PFSK-1 (cell line): ENCODE data around the gene P2RX2.

Source experiments
- FOXP2 ChIP-seq: optimal IDR thresholded peaks from 2 replicates; pipeline ENCODE3; 2011; ENCODE audit warnings: borderline replicate concordance, control low read depth, inconsistent platforms; ENCODE audit not compliant: insufficient read depth; ENCODE audit errors: extremely low read length, extremely low read depth
- POLR2AphosphoS5 ChIP-seq: IDR thresholded peaks from 2 replicates; pipeline ENCODE4 v1.6.1; 2012; ENCODE audit warnings: low read depth, mild to moderate bottlenecking, control low read depth, low read length, moderate library complexity
- SIN3A ChIP-seq: IDR thresholded peaks from 2 replicates; pipeline ENCODE4 v1.6.1; 2012; ENCODE audit warnings: mild to moderate bottlenecking, low read length, moderate library complexity, borderline replicate concordance; ENCODE audit not compliant: insufficient read depth
- TAF1 ChIP-seq: IDR thresholded peaks from 2 replicates; pipeline ENCODE4 v1.6.1; 2012; ENCODE audit warnings: low read length, control low read depth, borderline replicate concordance; ENCODE audit not compliant: insufficient read depth
- TF ChIP-seq, protein P1 (sequence below), 2 experiments: IDR thresholded peaks; 2 replicates each; pipeline versions ENCODE4 v1.6.1 to v1.8.0; 2011 to 2012; ENCODE audit warnings: low read depth in 2 of 2, low read length in 2 of 2, control low read depth in 1 of 2, inconsistent platforms in 1 of 2, mild to moderate bottlenecking in 1 of 2, moderate library complexity in 1 of 2; ENCODE audit not compliant: insufficient read depth in 1 of 2

DNA sequence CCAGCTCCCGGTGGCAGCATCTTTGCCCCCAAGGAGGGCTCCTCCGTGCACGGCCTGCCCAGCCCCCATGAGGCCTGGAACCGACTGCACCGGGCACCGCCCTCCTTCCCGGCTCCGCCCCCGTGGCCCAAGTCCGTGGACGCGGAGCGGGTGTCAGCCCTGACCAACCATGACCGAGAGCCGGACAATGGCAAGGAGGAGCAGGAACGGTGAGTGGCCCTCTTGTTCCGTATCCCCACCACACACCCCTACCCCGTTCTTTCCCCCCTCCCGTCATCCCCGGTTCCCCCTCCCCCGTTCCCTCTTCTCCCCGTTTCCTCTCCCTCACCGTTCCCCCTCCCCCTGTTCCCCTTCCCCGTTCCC, 36.5 kb upstream of the P2RX2 start:
- TF ChIP-seq, protein P1, sequence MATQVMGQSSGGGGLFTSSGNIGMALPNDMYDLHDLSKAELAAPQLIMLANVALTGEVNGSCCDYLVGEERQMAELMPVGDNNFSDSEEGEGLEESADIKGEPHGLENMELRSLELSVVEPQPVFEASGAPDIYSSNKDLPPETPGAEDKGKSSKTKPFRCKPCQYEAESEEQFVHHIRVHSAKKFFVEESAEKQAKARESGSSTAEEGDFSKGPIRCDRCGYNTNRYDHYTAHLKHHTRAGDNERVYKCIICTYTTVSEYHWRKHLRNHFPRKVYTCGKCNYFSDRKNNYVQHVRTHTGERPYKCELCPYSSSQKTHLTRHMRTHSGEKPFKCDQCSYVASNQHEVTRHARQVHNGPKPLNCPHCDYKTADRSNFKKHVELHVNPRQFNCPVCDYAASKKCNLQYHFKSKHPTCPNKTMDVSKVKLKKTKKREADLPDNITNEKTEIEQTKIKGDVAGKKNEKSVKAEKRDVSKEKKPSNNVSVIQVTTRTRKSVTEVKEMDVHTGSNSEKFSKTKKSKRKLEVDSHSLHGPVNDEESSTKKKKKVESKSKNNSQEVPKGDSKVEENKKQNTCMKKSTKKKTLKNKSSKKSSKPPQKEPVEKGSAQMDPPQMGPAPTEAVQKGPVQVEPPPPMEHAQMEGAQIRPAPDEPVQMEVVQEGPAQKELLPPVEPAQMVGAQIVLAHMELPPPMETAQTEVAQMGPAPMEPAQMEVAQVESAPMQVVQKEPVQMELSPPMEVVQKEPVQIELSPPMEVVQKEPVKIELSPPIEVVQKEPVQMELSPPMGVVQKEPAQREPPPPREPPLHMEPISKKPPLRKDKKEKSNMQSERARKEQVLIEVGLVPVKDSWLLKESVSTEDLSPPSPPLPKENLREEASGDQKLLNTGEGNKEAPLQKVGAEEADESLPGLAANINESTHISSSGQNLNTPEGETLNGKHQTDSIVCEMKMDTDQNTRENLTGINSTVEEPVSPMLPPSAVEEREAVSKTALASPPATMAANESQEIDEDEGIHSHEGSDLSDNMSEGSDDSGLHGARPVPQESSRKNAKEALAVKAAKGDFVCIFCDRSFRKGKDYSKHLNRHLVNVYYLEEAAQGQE (IDR thresholded peaks at IDR 0.05; ENCODE audit: insufficient read depth in 1 of 2, low read depth in 2 of 2, low read length in 2 of 2), result no peak
- TF ChIP-seq TAF1, result no peak
- TF ChIP-seq POLR2AphosphoS5, result no peak
- TF ChIP-seq SIN3A, result no peak
- TF ChIP-seq FOXP2, result no peak
